Osteoblast (primary cell): ENCODE data around the gene SLIT3. TPM values are rescaled to one million over a fixed set of nuclear protein-coding genes. Genes with fewer than 3 reads are reported as not detected.

Experiments
- DNase-seq: peaks from one replicate; pipeline ENCODE4 v3.0.0; 2011; ENCODE audit warnings: low spot score, mixed read lengths; ENCODE audit not compliant: insufficient read length; ENCODE audit errors: missing footprints
- H2AFZ ChIP-seq: 2 replicates; pipeline ENCODE4 v1.6.0; 2011; ENCODE audit warnings: mild to moderate bottlenecking, low read length
- H3K27ac ChIP-seq: 2 replicates; pipeline ENCODE4 v1.5.1; 2011; ENCODE audit warnings: mild to moderate bottlenecking, low read depth, low read length, moderate library complexity
- H3K27me3 ChIP-seq: 2 replicates; pipeline ENCODE4 v1.6.0; 2012; ENCODE audit warnings: mild to moderate bottlenecking, control low read depth, inconsistent platforms, low read length, moderate library complexity; ENCODE audit not compliant: insufficient read depth
- H3K36me3 ChIP-seq: 2 replicates; pipeline ENCODE4 v1.5.1; 2011; ENCODE audit warnings: mild to moderate bottlenecking, low read length, control low read depth, moderate library complexity; ENCODE audit not compliant: insufficient read depth
- H3K4me1 ChIP-seq: 2 replicates; pipeline ENCODE4 v1.5.1; 2011; ENCODE audit warnings: mild to moderate bottlenecking, low read length, control low read depth, moderate library complexity; ENCODE audit not compliant: insufficient read depth
- H3K4me2 ChIP-seq: 2 replicates; pipeline ENCODE4 v1.6.0; 2011; ENCODE audit warnings: mild to moderate bottlenecking, low read length; ENCODE audit not compliant: insufficient read depth
- H3K4me3 ChIP-seq: fragments of 200-600 bp; sonication (generic); 3 replicates; pipeline ENCODE4 v1.5.1; 2012; ENCODE audit warnings: mild to moderate bottlenecking, low read length, inconsistent platforms; ENCODE audit not compliant: insufficient read depth
- H3K79me2 ChIP-seq: 2 replicates; pipeline ENCODE4 v1.6.0; 2012; ENCODE audit warnings: mild to moderate bottlenecking, low read length, control low read depth, inconsistent platforms; ENCODE audit not compliant: insufficient read depth
- H3K9me3 ChIP-seq: 2 replicates; pipeline ENCODE4 v1.5.1; 2011; ENCODE audit warnings: low read depth, low read length, control low read depth
- H4K20me1 ChIP-seq: 2 replicates; pipeline ENCODE4 v1.6.0; 2012; ENCODE audit warnings: mild to moderate bottlenecking, low read length, control low read depth; ENCODE audit not compliant: insufficient read depth
- total RNA-seq: library from RNA; depleted of rRNA; stranded (reverse); fragments of >200 nt; gene quantifications from 2 replicates; pipeline ENCODE4 v1.2.3, GENCODE V29; 2012
- TF ChIP-seq, protein P1 (sequence below): IDR thresholded peaks from 2 replicates; pipeline ENCODE4 v1.5.1; 2011; ENCODE audit warnings: mild to moderate bottlenecking, low read depth, low read length, moderate library complexity; ENCODE audit errors: extremely low read depth

Gene SLIT3
- total RNA-seq, 1 donor = 37.6 TPM

DNA sequence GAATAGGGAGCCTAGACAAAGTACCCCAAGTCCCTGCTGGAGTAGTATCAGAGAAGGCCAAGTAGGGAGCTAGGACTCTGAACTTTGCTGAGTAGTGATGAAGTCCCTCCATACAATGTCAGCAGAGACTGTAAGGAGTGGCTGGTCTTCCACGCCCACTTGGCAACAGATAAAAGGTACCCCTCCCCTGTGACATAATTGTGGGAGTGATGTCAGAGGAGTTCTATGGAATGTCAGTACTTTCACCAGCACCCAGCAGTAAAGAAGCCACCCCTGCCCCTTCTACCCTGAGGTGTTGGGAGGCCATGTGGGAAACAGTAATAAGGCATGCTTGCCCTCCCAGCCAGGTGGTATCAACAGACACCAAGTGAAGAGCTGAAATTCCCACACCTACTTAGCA lies 143.9 kb downstream of the SLIT3 start:
- Histone ChIP-seq H3K36me3 (no peaks in the 10 kb centered on the region), H3K4me2 (no peak overlapping the region)

DNA sequence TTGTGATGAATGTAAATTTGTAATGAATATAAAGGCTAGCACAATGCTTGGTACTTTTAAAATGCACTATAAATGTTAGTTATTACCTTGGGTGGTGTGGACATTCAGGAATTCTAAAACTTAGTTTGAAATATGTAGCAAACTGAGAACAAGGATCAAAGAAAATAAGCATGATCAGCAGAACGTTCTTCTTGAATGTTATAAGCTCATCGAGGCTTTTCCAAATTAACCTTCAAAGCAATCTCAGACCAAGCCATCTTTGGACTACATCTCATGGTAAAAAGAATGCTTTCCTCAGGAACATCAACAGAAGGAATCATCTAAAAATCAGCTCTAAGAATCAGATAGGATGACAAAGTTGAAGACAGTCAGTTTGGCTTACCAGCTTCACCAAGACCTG lies 146.3 kb downstream of the SLIT3 start:
- H3K27me3 ChIP-seq = no peaks in the 10 kb centered on the region
- H3K4me2 ChIP-seq = no peak overlapping the region
- no peak overlapping the region for H3K27ac ChIP-seq
- H2AFZ ChIP-seq = no peak overlapping the region
- H3K4me3 ChIP-seq = no peak overlapping the region
- TF ChIP-seq, protein P1, sequence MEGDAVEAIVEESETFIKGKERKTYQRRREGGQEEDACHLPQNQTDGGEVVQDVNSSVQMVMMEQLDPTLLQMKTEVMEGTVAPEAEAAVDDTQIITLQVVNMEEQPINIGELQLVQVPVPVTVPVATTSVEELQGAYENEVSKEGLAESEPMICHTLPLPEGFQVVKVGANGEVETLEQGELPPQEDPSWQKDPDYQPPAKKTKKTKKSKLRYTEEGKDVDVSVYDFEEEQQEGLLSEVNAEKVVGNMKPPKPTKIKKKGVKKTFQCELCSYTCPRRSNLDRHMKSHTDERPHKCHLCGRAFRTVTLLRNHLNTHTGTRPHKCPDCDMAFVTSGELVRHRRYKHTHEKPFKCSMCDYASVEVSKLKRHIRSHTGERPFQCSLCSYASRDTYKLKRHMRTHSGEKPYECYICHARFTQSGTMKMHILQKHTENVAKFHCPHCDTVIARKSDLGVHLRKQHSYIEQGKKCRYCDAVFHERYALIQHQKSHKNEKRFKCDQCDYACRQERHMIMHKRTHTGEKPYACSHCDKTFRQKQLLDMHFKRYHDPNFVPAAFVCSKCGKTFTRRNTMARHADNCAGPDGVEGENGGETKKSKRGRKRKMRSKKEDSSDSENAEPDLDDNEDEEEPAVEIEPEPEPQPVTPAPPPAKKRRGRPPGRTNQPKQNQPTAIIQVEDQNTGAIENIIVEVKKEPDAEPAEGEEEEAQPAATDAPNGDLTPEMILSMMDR = no peak
- no peaks in the 10 kb centered on the region for H3K79me2 ChIP-seq
- no peaks in the 10 kb centered on the region for H3K9me3 ChIP-seq
- H3K36me3 ChIP-seq = no peaks in the 10 kb centered on the region
- no peaks in the 10 kb centered on the region for H4K20me1 ChIP-seq
- no peaks in the 10 kb centered on the region for H3K4me1 ChIP-seq
- DNase-seq = no peak

More for the DNA sequence above, 143.9 kb downstream of the SLIT3 start:
- no peak overlapping the region for H3K4me3 ChIP-seq
- peaks cover 22% of the 10 kb centered on the region for H3K4me1 ChIP-seq
- no peak overlapping the region for H3K27ac ChIP-seq
- no peaks in the 10 kb centered on the region for H3K79me2 ChIP-seq
- H3K27me3 ChIP-seq = no peaks in the 10 kb centered on the region
- no peaks in the 10 kb centered on the region for H3K9me3 ChIP-seq
- H4K20me1 ChIP-seq = no peaks in the 10 kb centered on the region
- no peak overlapping the region for H2AFZ ChIP-seq
- TF ChIP-seq, protein P1 = no peak
- DNase-seq = no peak

DNA sequence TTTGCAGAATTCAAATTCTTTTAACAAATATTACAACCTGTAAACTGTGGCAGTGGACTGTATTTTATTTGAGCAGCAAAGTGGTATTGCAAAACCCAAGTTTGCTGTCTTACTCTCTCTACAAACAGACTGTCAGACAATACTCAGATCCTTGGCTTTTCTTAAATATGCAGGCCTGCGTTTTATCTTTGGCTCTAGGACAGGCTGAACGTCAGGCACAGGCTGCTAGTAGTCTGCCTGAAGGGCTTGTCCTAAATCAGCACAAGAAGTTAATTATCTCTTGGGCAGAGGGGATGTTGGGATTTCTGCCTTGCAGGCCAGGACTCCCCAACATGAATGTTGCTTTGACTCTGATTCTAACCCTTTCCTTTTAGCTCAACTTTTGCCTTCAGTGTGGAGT lies 147.5 kb downstream of the SLIT3 start:
- H3K36me3 ChIP-seq = no peaks in the 10 kb centered on the region
- H2AFZ ChIP-seq = no peak overlapping the region
- no peaks in the 10 kb centered on the region for H3K4me1 ChIP-seq
- TF ChIP-seq, protein P1 = no peak
- no peak overlapping the region for H3K4me2 ChIP-seq
- no peaks in the 10 kb centered on the region for H3K79me2 ChIP-seq
- H3K27ac ChIP-seq = no peak overlapping the region
- H3K27me3 ChIP-seq = no peaks in the 10 kb centered on the region
- no peaks in the 10 kb centered on the region for H4K20me1 ChIP-seq
- H3K9me3 ChIP-seq = no peaks in the 10 kb centered on the region
- no peak overlapping the region for H3K4me3 ChIP-seq
- no peak for DNase-seq

DNA sequence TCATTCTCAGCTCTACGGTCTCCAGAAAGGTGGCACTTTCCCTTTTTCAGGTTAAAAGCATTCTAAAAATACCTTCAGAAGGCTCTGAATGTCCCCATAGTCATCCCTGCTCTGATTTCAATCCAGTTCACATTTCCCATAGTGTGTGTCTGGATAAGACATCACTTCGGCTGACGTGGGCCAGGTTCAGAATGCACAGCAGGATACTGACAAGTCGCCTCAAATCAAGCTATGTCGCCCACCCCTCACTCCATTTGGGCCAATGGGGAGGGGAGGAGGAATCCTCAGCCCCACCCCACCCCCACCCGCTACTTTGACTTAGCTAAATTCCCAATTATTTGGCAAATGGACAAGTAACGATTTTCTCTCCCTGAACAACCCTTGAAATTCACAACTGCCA lies 148.0 kb downstream of the SLIT3 start:
- H3K9me3 ChIP-seq = no peaks in the 10 kb centered on the region
- no peaks in the 10 kb centered on the region for H3K79me2 ChIP-seq
- H2AFZ ChIP-seq = no peak overlapping the region
- no peaks in the 10 kb centered on the region for H3K36me3 ChIP-seq
- H3K27ac ChIP-seq = no peak overlapping the region
- no peak overlapping the region for H3K4me2 ChIP-seq
- no peaks in the 10 kb centered on the region for H3K27me3 ChIP-seq
- DNase-seq = no peak
- TF ChIP-seq, protein P1 = no peak
- no peak overlapping the region for H3K4me3 ChIP-seq
- no peaks in the 10 kb centered on the region for H3K4me1 ChIP-seq
- no peaks in the 10 kb centered on the region for H4K20me1 ChIP-seq
